GM13977 (cell line): ENCODE data around the gene GSG1.
"Not testable (repeated sequence)": the region's sequence is repeated elsewhere in the genome, so short reads cannot be mapped to it uniquely, and the experiment has no call there.

Source experiments
- DNase-seq: peaks from one replicate; pipeline ENCODE4 v3.0.0; 2012; ENCODE audit warnings: low spot score
- CTCF ChIP-seq: IDR thresholded peaks from 2 replicates; pipeline ENCODE4 v1.5.1; 2012; ENCODE audit warnings: mild to moderate bottlenecking, control low read depth; ENCODE audit not compliant: insufficient read depth; ENCODE audit errors: extremely low read depth, missing control alignments
- in situ Hi-C: fragments of 300-500 bp; cut with MboI; formaldehyde crosslinking; loops from one replicate; pipeline ENCODE4 v1.12.0; 2022; ENCODE audit warnings: low sequenced_read_pairs, low pct_unique_long_range_greater_than_20kb, mixed read lengths, inconsistent platforms; ENCODE audit not compliant: unreplicated experiment

The GSG1 gene

GRCh38 chr12:13069380-13069779, 34.1 kb downstream of the GSG1 start:
- in situ Hi-C loops: no loop called here
- TF ChIP-seq CTCF: no peak
- no peak for DNase-seq

GRCh38 chr12:13067322-13067721, 36.1 kb downstream of the GSG1 start:
- no peak for TF ChIP-seq CTCF
- in situ Hi-C loops: no loop called here
- no peak for DNase-seq

- no peak for DNase-seq
- TF ChIP-seq CTCF: no peak
- in situ Hi-C loops: no loop called here
These were observed 37.0 kb downstream of the GSG1 start for GRCh38 chr12:13066459-13066858.

- TF ChIP-seq CTCF: no peak
- in situ Hi-C loops: no loop called here
- DNase-seq: no peak
These were observed 37.5 kb downstream of the GSG1 start for GRCh38 chr12:13066014-13066413.

- no peak for TF ChIP-seq CTCF
- in situ Hi-C loops: no loop called here
- no peak for DNase-seq
These were observed 40.8 kb downstream of the GSG1 start for GRCh38 chr12:13062669-13063068.

- in situ Hi-C loops: no loop called here
- no peak for TF ChIP-seq CTCF
- no peak for DNase-seq
These were observed 42.1 kb downstream of the GSG1 start for GRCh38 chr12:13061377-13061776.

GRCh38 chr12:13060581-13060980, 42.9 kb downstream of the GSG1 start:
- in situ Hi-C loops: no loop called here

GRCh38 chr12:13053617-13054016, 49.9 kb downstream of the GSG1 start:
- in situ Hi-C loops, DNase-seq: not testable (repeated sequence)

More at GRCh38 chr12:13060581-13060980, 42.9 kb downstream of the GSG1 start:
- TF ChIP-seq CTCF: no peak
- no peak for DNase-seq
